SW480 (cell line): ENCODE results near the gene TGIF1.
A peak's percentile ranks its signal among the peaks of the same experiment; 100 is the strongest.
"Not testable (repeated sequence)": the region's sequence is repeated elsewhere in the genome, so short reads cannot be mapped to it uniquely, and the experiment has no call there.

Experiments
- DNase-seq: peaks from one replicate; pipeline ENCODE4 v3.0.0-alpha.2; 2016; ENCODE audit warnings: low spot score

Gene TGIF1

DNA sequence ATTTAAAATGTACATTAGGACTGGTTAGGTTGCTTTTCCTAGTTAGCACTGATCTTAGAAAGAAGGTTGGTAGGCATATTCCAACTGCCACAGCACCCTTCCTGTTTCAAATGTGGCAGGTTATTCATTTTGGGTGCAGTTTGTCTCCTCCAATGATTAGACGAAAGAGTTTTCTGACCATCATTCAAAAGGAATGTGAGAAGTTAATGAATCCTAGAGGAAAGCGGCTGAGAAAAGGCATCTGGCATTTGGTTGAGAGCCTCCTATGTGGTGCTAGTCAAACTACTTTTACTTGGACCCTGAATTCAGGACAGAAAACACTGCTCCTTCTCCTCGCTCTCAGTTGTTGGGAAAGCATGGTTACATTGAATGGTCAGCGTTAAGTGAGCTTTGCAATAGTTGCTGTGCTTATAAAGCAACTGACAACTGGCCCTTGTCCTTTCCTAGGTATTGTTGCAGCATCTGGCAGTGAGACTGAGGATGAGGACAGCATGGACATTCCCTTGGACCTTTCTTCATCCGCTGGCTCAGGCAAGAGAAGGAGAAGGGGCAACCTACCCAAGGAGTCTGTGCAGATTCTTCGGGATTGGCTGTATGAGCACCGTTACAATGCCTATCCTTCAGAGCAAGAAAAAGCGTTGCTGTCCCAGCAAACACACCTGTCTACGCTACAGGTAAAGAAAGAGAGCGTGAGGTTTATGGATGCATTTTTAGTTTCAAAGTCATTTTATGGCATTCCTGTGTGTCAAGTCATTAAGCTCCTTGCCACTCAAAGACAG, 6.1 kb downstream of the TGIF1 start:
- DNase-seq = no peak

- DNase-seq = no peak
These were observed 6.7 kb downstream of the TGIF1 start for GRCh38 chr18:3456686-3457069.

GRCh38 chr18:3457261-3457724, 7.3 kb downstream of the TGIF1 start:
- no peak for DNase-seq

DNA sequence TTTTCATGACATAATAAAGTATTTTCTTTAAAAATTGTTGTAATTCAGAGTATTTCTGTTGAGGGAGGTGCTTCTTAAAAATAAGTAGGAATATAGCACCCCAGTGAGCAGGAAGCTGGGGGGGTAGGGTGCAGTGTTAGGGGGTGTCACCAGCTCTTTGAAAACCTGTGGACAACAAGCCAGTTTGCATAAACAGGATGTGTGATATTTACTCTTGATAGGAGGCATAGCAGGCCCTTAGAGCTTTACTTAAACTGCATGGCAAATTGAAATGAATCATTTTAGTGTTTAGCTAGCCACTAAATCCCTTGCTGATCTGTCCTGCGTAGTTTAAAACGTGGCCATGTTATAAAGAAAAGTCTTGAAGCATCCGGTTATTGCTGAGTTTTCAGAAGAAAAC, 8.4 kb downstream of the TGIF1 start:
- DNase-seq = no peak

DNA sequence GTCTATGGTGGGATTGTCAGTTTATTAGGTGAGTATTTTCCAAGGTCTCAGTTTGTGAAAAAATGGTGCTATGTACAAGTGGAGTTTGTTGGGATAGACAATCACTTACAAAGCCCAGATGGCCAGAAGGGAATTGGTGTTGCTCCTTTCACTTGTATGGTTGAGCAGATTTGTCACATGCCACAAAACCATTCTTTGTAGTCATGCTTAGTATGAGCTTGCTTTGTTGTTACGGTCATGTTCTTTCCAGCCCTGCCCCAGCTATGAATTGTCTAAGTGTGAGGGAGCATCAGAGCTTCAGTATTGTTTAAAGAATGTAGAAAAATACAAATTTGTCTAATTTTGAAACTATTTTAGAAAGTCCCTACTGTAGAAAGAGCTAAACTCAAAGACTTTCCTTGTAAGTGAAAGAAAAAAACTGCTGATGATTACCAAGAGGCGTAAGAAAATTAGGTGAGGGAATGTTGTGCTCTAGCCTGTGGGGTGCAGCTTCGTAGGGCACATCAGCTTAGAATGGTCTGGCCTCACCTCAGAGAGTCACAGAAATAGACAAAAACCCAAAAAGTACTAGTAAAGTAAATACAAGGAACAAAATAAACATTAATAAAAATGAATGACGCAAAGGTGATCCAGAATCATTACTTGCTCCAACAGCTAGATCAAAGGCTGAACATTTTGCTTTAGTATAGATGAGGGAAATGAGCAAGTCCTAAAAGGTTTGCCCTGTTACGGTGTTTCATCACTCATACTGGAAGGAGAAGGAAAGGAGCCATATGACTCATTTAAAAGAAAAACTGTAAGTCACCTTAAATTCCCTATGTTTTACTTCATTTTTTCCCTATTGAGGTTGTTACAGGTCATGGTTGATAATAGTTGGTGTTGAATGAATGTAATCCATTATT, 9.2 kb downstream of the TGIF1 start:
- DNase-seq = no peak

GRCh38 chr18:3460823-3461398, 10.9 kb downstream of the TGIF1 start:
- DNase-seq = no peak

DNA sequence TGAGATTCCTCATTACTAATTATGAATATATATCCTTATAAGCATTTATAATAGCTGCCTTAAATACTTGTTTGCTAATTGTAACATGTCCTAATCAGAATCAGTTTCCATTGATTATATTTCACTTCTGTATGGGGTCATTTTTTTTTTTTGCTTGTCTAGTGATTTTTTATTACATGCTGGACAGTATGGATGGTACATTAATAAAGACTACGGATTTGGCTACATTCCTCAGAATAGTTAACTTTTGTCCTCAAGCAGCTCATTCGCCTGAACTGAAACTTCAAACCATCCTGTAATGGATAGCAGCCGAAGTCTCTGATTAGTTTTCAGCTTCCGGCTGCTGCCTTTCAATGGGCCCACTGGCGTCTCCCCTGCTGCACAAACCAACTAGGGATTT, 11.7 kb downstream of the TGIF1 start:
- no peak for DNase-seq

DNA sequence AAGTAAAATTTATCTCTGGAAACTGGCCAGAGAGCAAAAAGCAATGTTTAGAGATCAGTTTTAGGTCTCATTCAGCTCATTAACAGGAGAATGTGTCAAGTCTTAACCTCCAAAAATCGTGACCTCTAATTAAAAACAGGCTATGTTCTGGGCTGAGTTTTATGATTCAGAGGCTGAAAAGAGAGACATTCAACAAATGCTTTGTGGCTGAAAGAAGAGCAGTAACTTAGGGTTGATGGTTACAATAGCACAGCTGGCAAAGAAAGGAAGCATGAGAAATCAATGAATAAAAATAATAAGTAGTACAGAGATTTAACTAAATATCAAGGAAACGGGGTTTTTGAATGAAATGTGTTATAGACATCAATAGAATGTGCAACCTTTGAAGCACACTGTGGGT, 13.1 kb downstream of the TGIF1 start:
- DNase-seq = no peak

DNA sequence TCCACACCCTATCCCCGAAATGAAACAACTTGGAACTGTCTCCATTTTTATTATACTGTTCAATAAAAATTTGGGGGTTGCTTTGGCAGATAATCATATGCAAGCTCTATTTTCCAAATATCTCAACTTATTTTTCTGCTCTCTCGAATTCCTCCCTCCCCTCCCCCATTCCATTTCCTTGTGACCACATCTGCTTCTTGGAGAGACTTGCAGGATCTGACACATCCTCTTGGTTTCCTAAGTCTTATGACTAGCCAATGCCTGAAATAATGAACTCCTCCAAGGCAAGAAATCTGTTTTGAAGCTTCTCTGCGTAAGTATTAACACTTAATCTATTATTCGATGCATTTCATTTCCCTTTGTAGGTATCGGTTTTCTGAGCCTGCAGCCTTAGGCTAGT, 16.1 kb downstream of the TGIF1 start:
- no peak for DNase-seq

- no peak for DNase-seq
These were observed 16.9 kb downstream of the TGIF1 start for GRCh38 chr18:3466872-3467271.

GRCh38 chr18:3468066-3468705, 18.2 kb downstream of the TGIF1 start:
- no peak for DNase-seq

DNA sequence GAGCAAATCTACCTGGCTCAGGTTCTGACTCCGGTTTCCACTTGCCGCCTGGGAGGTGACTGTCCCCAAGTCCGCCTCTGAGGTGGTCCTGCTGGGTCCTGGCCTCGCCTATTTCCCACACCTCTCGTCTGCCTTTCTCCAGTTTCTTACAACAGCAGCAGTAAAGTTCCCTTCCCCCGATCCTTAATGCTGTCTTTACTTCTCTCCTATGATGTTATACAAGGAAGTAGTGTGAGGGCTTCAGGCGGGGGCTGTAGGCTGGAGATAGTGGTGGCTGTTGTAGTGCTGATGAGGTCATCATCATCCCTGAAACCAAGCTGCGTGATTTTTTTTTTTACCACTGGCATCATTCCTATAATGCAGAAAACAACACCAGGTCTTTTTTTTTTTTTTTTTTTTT, 18.9 kb downstream of the TGIF1 start:
- DNase-seq = no peak

DNA sequence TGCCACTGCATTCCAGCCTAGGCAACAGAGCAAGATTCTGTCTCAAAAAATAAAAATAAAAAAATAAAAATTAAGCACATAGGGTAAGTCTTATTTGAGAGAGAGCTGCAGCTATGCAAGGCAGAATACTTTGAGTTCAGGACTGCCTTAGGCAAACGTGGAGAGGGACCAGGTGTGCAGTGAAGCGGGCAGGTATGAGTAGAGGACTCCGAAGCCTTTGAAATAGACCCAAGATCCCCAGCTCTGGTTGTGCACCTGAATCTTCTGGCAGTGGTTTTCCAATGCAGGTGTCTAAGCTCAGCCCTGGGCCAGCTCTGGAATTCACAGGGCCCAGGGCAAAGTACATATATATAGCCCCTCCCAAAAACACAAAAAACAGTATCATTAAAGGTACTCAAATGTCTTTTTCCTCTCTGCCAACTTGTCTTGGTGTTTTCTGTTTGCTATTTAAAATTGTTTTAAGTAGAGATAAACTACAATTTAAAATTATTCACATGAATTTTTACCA, 21.2 kb downstream of the TGIF1 start:
- DNase-seq = no peak

DNA sequence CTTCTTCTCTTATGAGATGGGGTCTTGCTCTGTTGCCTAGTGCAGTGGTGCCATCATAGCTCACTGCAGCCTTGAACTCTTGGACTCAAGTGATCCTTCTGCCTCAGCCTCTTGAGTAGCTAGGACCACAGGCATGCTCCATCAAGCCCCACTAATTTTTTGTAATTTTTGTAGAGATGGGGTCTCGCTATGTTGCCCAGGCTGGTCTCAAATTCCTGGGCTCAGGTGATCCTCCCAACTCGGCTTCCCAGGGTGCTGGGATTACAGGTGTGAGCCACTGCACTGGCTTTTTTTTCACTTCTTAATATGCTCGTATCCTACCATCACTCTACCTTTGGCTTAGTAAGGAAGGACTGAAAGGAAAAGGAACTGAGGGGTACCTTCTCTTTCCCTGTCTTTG, 22.1 kb downstream of the TGIF1 start:
- not testable (repeated sequence) for DNase-seq

GRCh38 chr18:3472681-3473544, 22.9 kb downstream of the TGIF1 start:
- no peak for DNase-seq

DNA sequence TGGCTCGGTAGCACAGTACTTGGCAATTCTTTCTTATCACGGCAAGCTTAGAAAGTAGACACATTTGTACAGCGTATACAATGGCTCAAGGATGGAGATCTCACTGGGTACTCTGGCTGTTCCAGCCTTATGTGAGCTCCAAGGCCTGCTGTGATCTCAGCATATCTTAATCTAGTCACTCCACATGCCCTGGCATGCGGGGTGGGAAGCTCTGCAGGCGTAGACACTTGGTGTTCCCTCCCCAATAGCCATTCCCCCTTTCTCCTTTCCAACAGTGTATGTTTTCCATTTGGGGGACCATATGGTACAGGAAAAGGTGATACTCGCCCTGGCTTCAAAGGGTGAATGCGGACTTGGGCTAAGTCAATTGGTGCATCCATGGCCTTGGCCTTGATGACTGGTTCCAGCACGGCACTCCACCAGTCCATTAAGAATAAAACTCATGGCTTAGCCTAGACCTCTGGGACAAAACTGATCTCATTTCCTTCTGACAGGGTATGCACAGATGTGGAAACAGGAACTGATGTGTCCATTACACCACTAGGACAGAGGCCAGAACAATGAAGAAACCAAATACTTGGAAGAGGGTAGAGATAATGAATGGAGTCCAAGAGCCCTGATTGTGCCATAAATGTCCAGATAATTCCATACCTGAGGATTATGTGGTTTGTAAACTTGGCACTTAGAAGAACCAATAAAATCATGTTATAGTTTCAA, 28.4 kb downstream of the TGIF1 start:
- no peak for DNase-seq

DNA sequence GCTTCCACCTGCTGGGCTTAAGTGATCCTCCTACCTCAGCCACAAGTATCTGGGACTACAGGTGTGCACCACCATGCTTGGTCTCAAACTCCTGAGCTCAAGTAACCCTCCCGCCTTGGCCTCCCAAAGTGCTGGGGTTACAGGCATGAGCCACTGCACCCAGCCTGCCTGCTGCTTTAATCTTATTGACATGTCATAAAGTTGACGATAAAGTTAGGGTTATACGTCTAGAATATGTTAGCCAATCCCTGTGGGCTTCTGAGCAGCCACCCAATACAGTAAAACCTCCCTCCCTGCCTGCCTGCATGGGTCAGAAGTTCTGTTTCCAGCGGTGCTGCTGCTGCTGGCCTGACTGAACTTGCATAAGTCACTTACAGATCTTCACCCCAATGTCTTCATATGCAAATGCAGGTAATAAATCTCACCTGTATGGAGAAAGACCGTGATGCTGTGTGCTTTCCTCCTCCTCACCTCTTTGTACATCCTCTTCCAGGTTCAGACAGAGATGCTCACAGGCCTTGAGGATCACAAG, 30.1 kb downstream of the TGIF1 start:
- DNase-seq = no peak

DNA sequence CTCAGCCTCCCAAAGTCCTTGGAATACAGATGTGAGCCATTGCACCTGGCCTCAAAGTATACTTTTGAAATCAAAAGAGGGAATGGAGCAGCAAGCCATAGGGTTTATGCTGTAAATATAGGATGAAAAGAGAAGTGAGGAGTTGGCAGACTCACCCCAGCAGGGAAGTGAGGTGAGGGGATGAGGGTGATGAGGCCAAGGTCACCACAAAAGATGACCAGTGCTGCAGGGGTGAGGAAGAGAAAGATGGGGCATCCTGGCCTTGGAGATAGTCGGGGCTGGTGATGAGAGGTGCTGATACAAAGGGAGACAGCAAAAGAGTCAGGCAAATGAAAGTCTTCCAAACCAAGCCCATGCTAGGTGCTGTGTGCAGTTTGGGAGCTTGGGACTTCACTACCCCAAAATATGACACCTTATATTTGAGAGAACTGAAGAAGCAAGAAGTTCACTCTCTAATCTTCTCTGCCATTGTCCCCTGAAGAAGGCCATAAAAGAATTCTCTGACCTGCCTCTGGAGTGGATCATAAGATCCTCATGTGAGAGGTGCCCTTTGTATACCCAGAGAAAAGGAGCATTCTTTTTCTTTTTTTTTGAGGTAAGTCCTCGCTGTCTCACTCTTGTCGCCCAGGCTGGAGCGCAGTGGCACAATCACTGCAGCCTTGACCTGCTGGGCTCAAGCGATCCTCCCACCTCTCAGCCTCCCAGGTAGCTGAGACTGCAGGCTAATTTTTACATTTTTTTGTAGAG, 31.0 kb downstream of the TGIF1 start:
- no peak for DNase-seq

DNA sequence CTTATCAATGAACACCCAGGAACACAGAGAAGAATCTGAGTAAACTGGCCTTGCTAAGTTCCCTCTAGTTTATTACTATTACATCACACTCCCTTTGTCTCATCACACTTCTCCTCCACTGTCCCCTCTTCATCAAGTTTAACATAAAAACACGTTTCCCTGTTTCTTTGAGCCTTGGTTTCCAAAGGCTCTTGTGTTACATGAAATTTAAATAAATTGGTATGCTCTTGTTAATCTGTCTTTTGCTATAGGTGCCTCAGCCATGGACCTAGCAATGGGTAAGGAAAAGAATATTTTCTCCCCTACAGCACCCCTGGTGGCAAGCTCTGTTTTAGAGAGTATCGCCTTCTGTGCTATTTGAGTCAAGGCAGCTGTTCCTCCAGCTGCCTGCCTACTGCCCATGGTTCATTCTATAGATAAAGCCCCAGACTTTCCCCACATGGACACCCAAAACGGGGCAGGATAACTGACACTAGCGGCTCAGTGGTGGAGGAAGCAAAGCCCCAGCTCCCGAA, 31.8 kb downstream of the TGIF1 start:
- DNase-seq = peak; percentile 42
